ENCODE data around the gene RAD51.

RAD51 gene

GRCh38 chr15:40723919-40724318 is 28.9 kb downstream of the RAD51 start:
- WGBS (ENCODE audit: extremely low coverage, insufficient coverage, low lambda C conversion rate), result no CpG with 5 or more reads among the region's 2 CpGs

DNA sequence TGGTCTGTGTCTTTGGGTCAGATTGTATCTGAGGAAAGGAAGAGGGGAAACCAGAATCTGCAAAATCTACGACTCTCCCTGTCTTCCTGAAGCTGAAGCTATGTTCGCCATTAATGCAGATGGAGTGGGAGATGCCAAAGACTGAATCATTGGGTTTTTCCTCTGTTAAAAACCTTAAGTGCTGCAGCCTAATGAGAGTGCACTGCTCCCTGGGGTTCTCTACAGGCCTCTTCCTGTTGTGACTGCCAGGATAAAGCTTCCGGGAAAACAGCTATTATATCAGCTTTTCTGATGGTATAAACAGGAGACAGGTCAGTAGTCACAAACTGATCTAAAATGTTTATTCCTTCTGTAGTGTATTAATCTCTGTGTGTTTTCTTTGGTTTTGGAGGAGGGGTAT is 36.1 kb downstream of the RAD51 start:
- Histone ChIP-seq H4K5ac (ENCODE audit: low read length) (no peak overlapping the region), H3K27me3 (ENCODE audit: insufficient read depth, low read length, poor library complexity) (no peaks in the 10 kb centered on the region), H2BK5ac (ENCODE audit: low read length) (no peak overlapping the region), H3K23ac (ENCODE audit: low read length) (no peak overlapping the region), H2AK5ac (ENCODE audit: low read length) (no peak overlapping the region), H4K8ac (ENCODE audit: low read depth, low read length) (no peak overlapping the region), H3K79me1 (ENCODE audit: low read length) (no peaks in the 10 kb centered on the region), H3K18ac (ENCODE audit: low read length) (no peak overlapping the region), H3K9ac (ENCODE audit: low read length) (no peak overlapping the region), H2BK15ac (replicated peaks; ENCODE audit: low read depth) (no peak overlapping the region), H3K4me2 (ENCODE audit: low read length) (no peak overlapping the region), H2BK120ac (ENCODE audit: low read depth, low read length) (no peak overlapping the region), H3K4me3 (ENCODE audit: low read length) (no peak overlapping the region), H3K56ac (ENCODE audit: low read length) (no peak overlapping the region), H3K27ac (ENCODE audit: low read depth, low read length) (no peak overlapping the region), H3K4me1 (ENCODE audit: control insufficient read depth, low read depth, low read length) (no peaks in the 10 kb centered on the region), H3K36me3 (ENCODE audit: control insufficient read depth, insufficient read depth, low read length) (peaks cover 3% of the 10 kb centered on the region), H3K79me2 (ENCODE audit: control insufficient read depth, insufficient read depth, low read length) (no peaks in the 10 kb centered on the region), H3K4ac (ENCODE audit: low read depth, low read length) (no peak overlapping the region)
- peak; percentile 55 for DNase-seq
- no CpG with 5 or more reads among the region's 3 CpGs for WGBS (ENCODE audit: extremely low coverage, insufficient coverage, low lambda C conversion rate)

More at GRCh38 chr15:40723919-40724318, 28.9 kb downstream of the RAD51 start:
- Histone ChIP-seq H2BK5ac (ENCODE audit: low read length) (no peak overlapping the region), H3K23ac (ENCODE audit: low read length) (no peak overlapping the region), H3K18ac (ENCODE audit: low read length) (no peak overlapping the region), H3K27me3 (ENCODE audit: insufficient read depth, low read length, poor library complexity) (no peaks in the 10 kb centered on the region), H3K4me3 (ENCODE audit: low read length) (no peak overlapping the region), H2BK15ac (replicated peaks; ENCODE audit: low read depth) (no peak overlapping the region), H2BK120ac (ENCODE audit: low read depth, low read length) (no peak overlapping the region), H4K5ac (ENCODE audit: low read length) (no peak overlapping the region), H3K79me1 (ENCODE audit: low read length) (no peaks in the 10 kb centered on the region), H3K36me3 (ENCODE audit: control insufficient read depth, insufficient read depth, low read length) (no peaks in the 10 kb centered on the region), H3K4ac (ENCODE audit: low read depth, low read length) (no peak overlapping the region), H3K56ac (ENCODE audit: low read length) (no peak overlapping the region), H3K9ac (ENCODE audit: low read length) (no peak overlapping the region), H3K4me2 (ENCODE audit: low read length) (no peak overlapping the region), H2AK5ac (ENCODE audit: low read length) (no peak overlapping the region), H3K4me1 (ENCODE audit: control insufficient read depth, low read depth, low read length) (no peaks in the 10 kb centered on the region), H3K79me2 (ENCODE audit: control insufficient read depth, insufficient read depth, low read length) (no peaks in the 10 kb centered on the region), H4K8ac (ENCODE audit: low read depth, low read length) (no peak overlapping the region), H3K27ac (ENCODE audit: low read depth, low read length) (no peak overlapping the region)
- DNase-seq, result no peak

- H3K9ac ChIP-seq (ENCODE audit: low read length), result no peak overlapping the region
- H2AK5ac ChIP-seq (ENCODE audit: low read length), result no peak overlapping the region
- no peaks in the 10 kb centered on the region for H3K4me1 ChIP-seq (ENCODE audit: control insufficient read depth, low read depth, low read length)
- H3K18ac ChIP-seq (ENCODE audit: low read length), result no peak overlapping the region
- H3K79me2 ChIP-seq (ENCODE audit: control insufficient read depth, insufficient read depth, low read length), result no peaks in the 10 kb centered on the region
- no peak overlapping the region for H3K4me3 ChIP-seq (ENCODE audit: low read length)
- H3K4me2 ChIP-seq (ENCODE audit: low read length), result no peak overlapping the region
- no peaks in the 10 kb centered on the region for H3K79me1 ChIP-seq (ENCODE audit: low read length)
- no peak for DNase-seq
- no CpG with 5 or more reads among the region's 4 CpGs for WGBS (ENCODE audit: extremely low coverage, insufficient coverage, low lambda C conversion rate)
- H3K36me3 ChIP-seq (ENCODE audit: control insufficient read depth, insufficient read depth, low read length), result peaks cover 1% of the 10 kb centered on the region
- H2BK120ac ChIP-seq (ENCODE audit: low read depth, low read length), result no peak overlapping the region
- H2BK5ac ChIP-seq (ENCODE audit: low read length), result no peak overlapping the region
- H3K27ac ChIP-seq (ENCODE audit: low read depth, low read length), result no peak overlapping the region
- H4K5ac ChIP-seq (ENCODE audit: low read length), result no peak overlapping the region
- H3K27me3 ChIP-seq (ENCODE audit: insufficient read depth, low read length, poor library complexity), result no peaks in the 10 kb centered on the region
- no peak overlapping the region for H3K4ac ChIP-seq (ENCODE audit: low read depth, low read length)
- H4K8ac ChIP-seq (ENCODE audit: low read depth, low read length), result no peak overlapping the region
- H3K56ac ChIP-seq (ENCODE audit: low read length), result no peak overlapping the region
- no peak overlapping the region for H2BK15ac ChIP-seq (replicated peaks; ENCODE audit: low read depth)
- H3K23ac ChIP-seq (ENCODE audit: low read length), result no peak overlapping the region
Observed at GRCh38 chr15:40736575-40736974, 41.6 kb downstream of the RAD51 start.

- Histone ChIP-seq H2BK120ac (ENCODE audit: low read depth, low read length) (no peak overlapping the region), H3K9ac (ENCODE audit: low read length) (no peak overlapping the region), H2AK5ac (ENCODE audit: low read length) (no peak overlapping the region), H4K5ac (ENCODE audit: low read length) (no peak overlapping the region), H2BK5ac (ENCODE audit: low read length) (no peak overlapping the region), H3K4me3 (ENCODE audit: low read length) (no peak overlapping the region), H3K36me3 (ENCODE audit: control insufficient read depth, insufficient read depth, low read length) (peaks cover 1% of the 10 kb centered on the region), H3K4me2 (ENCODE audit: low read length) (no peak overlapping the region), H3K18ac (ENCODE audit: low read length) (no peak overlapping the region), H4K8ac (ENCODE audit: low read depth, low read length) (no peak overlapping the region), H2BK15ac (replicated peaks; ENCODE audit: low read depth) (no peak overlapping the region), H3K27ac (ENCODE audit: low read depth, low read length) (no peak overlapping the region), H3K4me1 (ENCODE audit: control insufficient read depth, low read depth, low read length) (no peaks in the 10 kb centered on the region), H3K56ac (ENCODE audit: low read length) (no peak overlapping the region), H3K27me3 (ENCODE audit: insufficient read depth, low read length, poor library complexity) (no peaks in the 10 kb centered on the region), H3K79me1 (ENCODE audit: low read length) (no peaks in the 10 kb centered on the region), H3K79me2 (ENCODE audit: control insufficient read depth, insufficient read depth, low read length) (no peaks in the 10 kb centered on the region), H3K4ac (ENCODE audit: low read depth, low read length) (no peak overlapping the region), H3K23ac (ENCODE audit: low read length) (no peak overlapping the region)
- no peak for DNase-seq
- WGBS (ENCODE audit: extremely low coverage, insufficient coverage, low lambda C conversion rate), result no CpG with 5 or more reads among the region's 3 CpGs
Observed at GRCh38 chr15:40737048-40737447, 42.1 kb downstream of the RAD51 start.

- no peak overlapping the region for H2AK5ac ChIP-seq (ENCODE audit: low read length)
- H3K27me3 ChIP-seq (ENCODE audit: insufficient read depth, low read length, poor library complexity), result no peaks in the 10 kb centered on the region
- H2BK15ac ChIP-seq (replicated peaks; ENCODE audit: low read depth), result no peak overlapping the region
- no peak overlapping the region for H3K4me2 ChIP-seq (ENCODE audit: low read length)
- no peak overlapping the region for H3K56ac ChIP-seq (ENCODE audit: low read length)
- no peaks in the 10 kb centered on the region for H3K79me1 ChIP-seq (ENCODE audit: low read length)
- H3K18ac ChIP-seq (ENCODE audit: low read length), result no peak overlapping the region
- H3K23ac ChIP-seq (ENCODE audit: low read length), result no peak overlapping the region
- no peak overlapping the region for H4K5ac ChIP-seq (ENCODE audit: low read length)
- no peak overlapping the region for H3K27ac ChIP-seq (ENCODE audit: low read depth, low read length)
- no peak overlapping the region for H3K4me3 ChIP-seq (ENCODE audit: low read length)
- peak; percentile 32 for DNase-seq
- H2BK120ac ChIP-seq (ENCODE audit: low read depth, low read length), result no peak overlapping the region
- H2BK5ac ChIP-seq (ENCODE audit: low read length), result no peak overlapping the region
- no CpG with 5 or more reads among the region's 2 CpGs for WGBS (ENCODE audit: extremely low coverage, insufficient coverage, low lambda C conversion rate)
- no peak overlapping the region for H4K8ac ChIP-seq (ENCODE audit: low read depth, low read length)
- no peaks in the 10 kb centered on the region for H3K4me1 ChIP-seq (ENCODE audit: control insufficient read depth, low read depth, low read length)
- H3K79me2 ChIP-seq (ENCODE audit: control insufficient read depth, insufficient read depth, low read length), result no peaks in the 10 kb centered on the region
- peaks cover 3% of the 10 kb centered on the region for H3K36me3 ChIP-seq (ENCODE audit: control insufficient read depth, insufficient read depth, low read length)
- no peak overlapping the region for H3K9ac ChIP-seq (ENCODE audit: low read length)
- H3K4ac ChIP-seq (ENCODE audit: low read depth, low read length), result no peak overlapping the region
Observed at GRCh38 chr15:40739047-40739446, 44.1 kb downstream of the RAD51 start.

- peaks cover 3% of the 10 kb centered on the region for H3K36me3 ChIP-seq (ENCODE audit: control insufficient read depth, insufficient read depth, low read length)
Observed at GRCh38 chr15:40739854-40740253, 44.9 kb downstream of the RAD51 start.

More at GRCh38 chr15:40739854-40740253, 44.9 kb downstream of the RAD51 start:
- no CpG with 5 or more reads among the region's 2 CpGs for WGBS (ENCODE audit: extremely low coverage, insufficient coverage, low lambda C conversion rate)
- H3K9ac ChIP-seq (ENCODE audit: low read length), result no peak overlapping the region
- peaks cover under 1% of the 10 kb centered on the region for H3K79me1 ChIP-seq (ENCODE audit: low read length)
- no peaks in the 10 kb centered on the region for H3K79me2 ChIP-seq (ENCODE audit: control insufficient read depth, insufficient read depth, low read length)
- no peaks in the 10 kb centered on the region for H3K4me1 ChIP-seq (ENCODE audit: control insufficient read depth, low read depth, low read length)
- no peak overlapping the region for H2BK5ac ChIP-seq (ENCODE audit: low read length)
- no peak overlapping the region for H3K4me3 ChIP-seq (ENCODE audit: low read length)
- H2BK120ac ChIP-seq (ENCODE audit: low read depth, low read length), result no peak overlapping the region
- peak; percentile 20 for DNase-seq
- no peak overlapping the region for H3K56ac ChIP-seq (ENCODE audit: low read length)
- H3K4me2 ChIP-seq (ENCODE audit: low read length), result no peak overlapping the region
- H2BK15ac ChIP-seq (replicated peaks; ENCODE audit: low read depth), result no peak overlapping the region
- no peak overlapping the region for H3K18ac ChIP-seq (ENCODE audit: low read length)
- H2AK5ac ChIP-seq (ENCODE audit: low read length), result no peak overlapping the region
- H3K4ac ChIP-seq (ENCODE audit: low read depth, low read length), result no peak overlapping the region
- no peaks in the 10 kb centered on the region for H3K27me3 ChIP-seq (ENCODE audit: insufficient read depth, low read length, poor library complexity)
- no peak overlapping the region for H3K27ac ChIP-seq (ENCODE audit: low read depth, low read length)
- H4K8ac ChIP-seq (ENCODE audit: low read depth, low read length), result no peak overlapping the region
- no peak overlapping the region for H3K23ac ChIP-seq (ENCODE audit: low read length)
- H4K5ac ChIP-seq (ENCODE audit: low read length), result no peak overlapping the region
